SK-N-MC (cell line): Measurements from ENCODE around the gene COLEC11.

Source experiments
- DNase-seq: peaks from one replicate; pipeline ENCODE4 v3.0.0-alpha.2; 2011; ENCODE audit warnings: low read depth, low spot score
- H3K27ac ChIP-seq: fragments of 200-600 bp; sonication (generic); 2 replicates; pipeline ENCODE4 v1.5.1; 2016; ENCODE audit warnings: mixed run types
- H3K36me3 ChIP-seq: fragments of 200-600 bp; sonication (generic); 2 replicates; pipeline ENCODE4 v1.6.1; 2017; ENCODE audit warnings: antibody characterized with exemption, low read length, mixed read lengths; ENCODE audit not compliant: insufficient read depth
- H3K4me3 ChIP-seq: fragments of 200-600 bp; sonication (generic); 2 replicates; pipeline ENCODE4 v1.5.1; 2016
- H3K9ac ChIP-seq: fragments of 200-600 bp; sonication (generic); 2 replicates; pipeline ENCODE4 v1.8.0; 2017; ENCODE audit warnings: mixed run types, mixed read lengths; ENCODE audit not compliant: insufficient read length
- H3K9me3 ChIP-seq: fragments of 200-600 bp; sonication (generic); 2 replicates; pipeline ENCODE4 v1.6.1; 2017; ENCODE audit warnings: low read depth, mild to moderate bottlenecking, antibody characterized with exemption, low read length, moderate library complexity, mixed read lengths
- EZH2 ChIP-seq: fragments of 200-600 bp; sonication (generic); IDR thresholded peaks from one replicate; pipeline ENCODE4 v1.6.1; 2017; ENCODE audit warnings: antibody characterized with exemption
- FOXP2 ChIP-seq: optimal IDR thresholded peaks from 2 replicates; pipeline ENCODE3; 2011; ENCODE audit warnings: mild to moderate bottlenecking, moderate library complexity; ENCODE audit not compliant: insufficient read depth; ENCODE audit errors: extremely low read length, control extremely low read depth
- POLR2AphosphoS5 ChIP-seq: IDR thresholded peaks from 2 replicates; pipeline ENCODE4 v1.6.1; 2012; ENCODE audit warnings: mild to moderate bottlenecking, low read depth, low read length, borderline replicate concordance

Gene COLEC11

GRCh38 chr2:3677436-3677835 is 82.5 kb downstream of the COLEC11 start:
- H3K9me3 ChIP-seq, result no peaks in the 10 kb centered on the region
- no peak overlapping the region for H3K9ac ChIP-seq
- no peak for DNase-seq
- no peaks in the 10 kb centered on the region for H3K36me3 ChIP-seq
- no peak for TF ChIP-seq FOXP2
- no peak for TF ChIP-seq POLR2AphosphoS5
- no peak for TF ChIP-seq EZH2
- H3K4me3 ChIP-seq, result no peak overlapping the region
- H3K27ac ChIP-seq, result no peak overlapping the region

GRCh38 chr2:3678212-3678611 is 83.3 kb downstream of the COLEC11 start:
- H3K4me3 ChIP-seq, result no peak overlapping the region
- no peak for DNase-seq
- no peak overlapping the region for H3K9ac ChIP-seq
- H3K36me3 ChIP-seq, result no peaks in the 10 kb centered on the region
- TF ChIP-seq POLR2AphosphoS5 (no peak), EZH2 (no peak), FOXP2 (no peak)
- H3K27ac ChIP-seq, result no peak overlapping the region
- H3K9me3 ChIP-seq, result no peaks in the 10 kb centered on the region

GRCh38 chr2:3679180-3679579 is 84.3 kb downstream of the COLEC11 start:
- no peak overlapping the region for H3K4me3 ChIP-seq
- H3K9ac ChIP-seq, result no peak overlapping the region

GRCh38 chr2:3679616-3680393 is 84.9 kb downstream of the COLEC11 start:
- no peaks in the 10 kb centered on the region for H3K9me3 ChIP-seq
- no peaks in the 10 kb centered on the region for H3K36me3 ChIP-seq
- no peak for DNase-seq
- no peak overlapping the region for H3K4me3 ChIP-seq
- TF ChIP-seq FOXP2, result no peak
- no peak for TF ChIP-seq POLR2AphosphoS5
- TF ChIP-seq EZH2, result no peak
- no peak overlapping the region for H3K27ac ChIP-seq
- no peak overlapping the region for H3K9ac ChIP-seq

More at GRCh38 chr2:3679180-3679579, 84.3 kb downstream of the COLEC11 start:
- DNase-seq, result no peak
- Histone ChIP-seq H3K36me3 (no peaks in the 10 kb centered on the region), H3K27ac (no peak overlapping the region), H3K9me3 (no peaks in the 10 kb centered on the region)
- TF ChIP-seq EZH2 (no peak), FOXP2 (no peak), POLR2AphosphoS5 (no peak)

- Histone ChIP-seq H3K9me3 (no peaks in the 10 kb centered on the region), H3K4me3 (no peak overlapping the region), H3K36me3 (no peaks in the 10 kb centered on the region), H3K27ac (no peak overlapping the region), H3K9ac (no peak overlapping the region)
- TF ChIP-seq FOXP2 (no peak), EZH2 (no peak), POLR2AphosphoS5 (no peak)
- no peak for DNase-seq
Measured at GRCh38 chr2:3680548-3681345, 85.8 kb downstream of the COLEC11 start.

- no peaks in the 10 kb centered on the region for H3K9me3 ChIP-seq
- H3K4me3 ChIP-seq, result no peak overlapping the region
- no peak overlapping the region for H3K9ac ChIP-seq
- TF ChIP-seq FOXP2 (no peak), EZH2 (no peak), POLR2AphosphoS5 (no peak)
- no peak overlapping the region for H3K27ac ChIP-seq
- H3K36me3 ChIP-seq, result no peaks in the 10 kb centered on the region
- DNase-seq, result no peak
Measured at GRCh38 chr2:3681625-3682024, 86.7 kb downstream of the COLEC11 start.

- H3K9me3 ChIP-seq, result no peaks in the 10 kb centered on the region
- no peak for TF ChIP-seq POLR2AphosphoS5
- TF ChIP-seq EZH2, result no peak
- TF ChIP-seq FOXP2, result no peak
- no peak overlapping the region for H3K27ac ChIP-seq
- no peak overlapping the region for H3K9ac ChIP-seq
- no peaks in the 10 kb centered on the region for H3K36me3 ChIP-seq
- DNase-seq, result no peak
- no peak overlapping the region for H3K4me3 ChIP-seq
Measured at GRCh38 chr2:3682811-3683210, 87.9 kb downstream of the COLEC11 start.

- no peak for TF ChIP-seq EZH2
- no peak for TF ChIP-seq FOXP2
- no peak for TF ChIP-seq POLR2AphosphoS5
- no peak for DNase-seq
- H3K9me3 ChIP-seq, result no peaks in the 10 kb centered on the region
- no peak overlapping the region for H3K9ac ChIP-seq
- no peak overlapping the region for H3K27ac ChIP-seq
- H3K4me3 ChIP-seq, result no peak overlapping the region
- no peaks in the 10 kb centered on the region for H3K36me3 ChIP-seq
Measured at GRCh38 chr2:3683748-3684454, 89.0 kb downstream of the COLEC11 start.
